SK-N-SH (cell line): ENCODE results near the gene COL26A1. TPM values are rescaled to one million over a fixed set of nuclear protein-coding genes. Genes with fewer than 3 reads are reported as not detected.

Experiments
- CTCF ChIA-PET: fragments of 300-600, 350-600 bp; formaldehyde crosslinking; extraction: SDS; loops from one replicate; lab custom pipeline; 2021; lab: Yijun Ruan, JAX
- POLR2A ChIA-PET: fragments of 350-600 bp; sonication (Branson Sonifier 250); formaldehyde crosslinking; extraction: SDS; loops from one replicate; lab custom pipeline; 2020; ENCODE audit warnings: antibody characterized with exemption, inconsistent platforms; lab: Yijun Ruan, JAX
- DNase-seq: peaks from one replicate; pipeline ENCODE4 v3.0.0; 2012
- H2AFZ ChIP-seq: fragments of 200-600 bp; sonication (generic); 2 replicates; pipeline ENCODE4 v1.8.1; 2016; ENCODE audit warnings: antibody characterized with exemption, mild to moderate bottlenecking, low read depth
- H3F3A ChIP-seq: fragments of 200-600 bp; sonication (generic); replicated peaks from 2 replicates; pipeline ENCODE3; 2016; ENCODE audit warnings: antibody characterized with exemption, mild to moderate bottlenecking; ENCODE audit not compliant: insufficient read depth
- H3K27ac ChIP-seq, 2 experiments: fragments of 200-500 bp in 1 of 2; fragments of 200-600 bp in 1 of 2; sonication (Bioruptor generic) in 1 of 2; sonication (generic), shearing (Covaris generic) in 1 of 2; 2 replicates each; pipeline versions ENCODE4 v1.5.1 to v1.6.1; 2014 to 2016; ENCODE audit warnings: low read depth in 2 of 2, inconsistent platforms in 1 of 2, low read length in 1 of 2, mild to moderate bottlenecking in 1 of 2, mixed read lengths in 1 of 2
- H3K27me3 ChIP-seq: fragments of 200-600 bp; sonication (generic), shearing (Covaris generic); 2 replicates; pipeline ENCODE4 v1.6.1; 2016; ENCODE audit warnings: mixed run types; ENCODE audit not compliant: insufficient read depth
- H3K36me3 ChIP-seq, 2 experiments: fragments of 200-500 bp in 1 of 2; fragments of 200-600 bp in 1 of 2; sonication (Bioruptor generic) in 1 of 2; sonication (generic) in 1 of 2; replicated peaks in 1 of 2; 2 replicates each; pipeline versions ENCODE3 to v1.5.1; 2014 to 2016; ENCODE audit warnings: low read length in 1 of 2, mild to moderate bottlenecking in 1 of 2; ENCODE audit not compliant: insufficient read depth in 2 of 2, control insufficient read depth in 1 of 2
- H3K4me1 ChIP-seq, 2 experiments: fragments of 200-500 bp in 1 of 2; fragments of 200-600 bp in 1 of 2; sonication (Bioruptor generic) in 1 of 2; sonication (generic), shearing (Covaris generic) in 1 of 2; 2 replicates each; pipeline versions ENCODE4 v1.5.1 to v1.6.1; 2014 to 2016; ENCODE audit warnings: low read depth in 1 of 2, low read length in 1 of 2, mixed run types in 1 of 2; ENCODE audit not compliant: insufficient read depth in 2 of 2, control insufficient read depth in 1 of 2
- H3K4me2 ChIP-seq: fragments of 200-600 bp; sonication (generic), shearing (Covaris generic); 2 replicates; pipeline ENCODE4 v1.6.1; 2017; ENCODE audit warnings: mixed run types
- H3K4me3 ChIP-seq, 2 experiments: fragments of 200-500 bp in 1 of 2; fragments of 200-600 bp in 1 of 2; sonication (Bioruptor generic) in 1 of 2; sonication (generic), shearing (Covaris generic) in 1 of 2; 2 replicates each; pipeline versions ENCODE4 v1.5.1 to v1.8.1; 2014 to 2016; ENCODE audit warnings: low read depth in 2 of 2, inconsistent platforms in 1 of 2, low read length in 1 of 2, mild to moderate bottlenecking in 1 of 2, mixed read lengths in 1 of 2, moderate library complexity in 1 of 2
- H3K79me2 ChIP-seq: fragments of 200-600 bp; sonication (generic); 2 replicates; pipeline ENCODE4 v1.8.1; 2017; ENCODE audit warnings: mild to moderate bottlenecking; ENCODE audit not compliant: insufficient read depth
- H3K9ac ChIP-seq: fragments of 200-600 bp; sonication (generic); 2 replicates; pipeline ENCODE4 v1.6.1; 2017; ENCODE audit warnings: mixed run types
- H3K9me2 ChIP-seq: fragments of 200-600 bp; sonication (generic); 2 replicates; pipeline ENCODE4 v1.6.1; 2017; ENCODE audit warnings: mixed run types
- H3K9me3 ChIP-seq: fragments of 200-600 bp; sonication (generic); 2 replicates; pipeline ENCODE4 v1.6.1; 2017; ENCODE audit warnings: mixed run types, mild to moderate bottlenecking, moderate library complexity
- H4K20me1 ChIP-seq: fragments of 200-600 bp; sonication (generic); 2 replicates; pipeline ENCODE4 v1.6.1; 2017; ENCODE audit warnings: mild to moderate bottlenecking, mixed run types; ENCODE audit not compliant: insufficient read depth
- CHD2 ChIP-seq: fragments of 150-350 bp; IDR thresholded peaks from 2 replicates; pipeline ENCODE4 v1.6.1; 2018; ENCODE audit warnings: low read length; ENCODE audit not compliant: partially characterized antibody
- CTCF ChIP-seq: fragments of 200-600 bp; sonication (generic); IDR thresholded peaks from 2 replicates; pipeline ENCODE4 v1.6.1; 2017; ENCODE audit warnings: antibody characterized with exemption, mild to moderate bottlenecking, moderate library complexity
- ELF1 ChIP-seq: IDR thresholded peaks from 2 replicates; pipeline ENCODE4 v1.4.0; 2012
- EZH2phosphoT487 ChIP-seq: fragments of 200-600 bp; sonication (generic); IDR thresholded peaks from 2 replicates; pipeline ENCODE4 v1.6.1; 2017; ENCODE audit warnings: low read depth, mixed run types, mild to moderate bottlenecking, antibody characterized with exemption, moderate library complexity, borderline replicate concordance
- FOSL2 ChIP-seq: IDR thresholded peaks from 2 replicates; pipeline ENCODE4 v1.4.0; 2012; ENCODE audit warnings: low read depth, mild to moderate bottlenecking, moderate library complexity, borderline replicate concordance
- FOXJ3 ChIP-seq: sonication (generic); formaldehyde crosslinking; IDR thresholded peaks from 2 replicates; pipeline ENCODE4 v1.5.1; 2020; ENCODE audit warnings: mild to moderate bottlenecking, missing genetic modification reagents
- GABPA ChIP-seq: IDR thresholded peaks from 2 replicates; pipeline ENCODE4 v1.4.0; 2012; ENCODE audit warnings: low read depth, mild to moderate bottlenecking
- GATA2 ChIP-seq: sonication (generic); formaldehyde crosslinking; IDR thresholded peaks from 2 replicates; pipeline ENCODE4 v1.5.0; 2020; ENCODE audit warnings: mild to moderate bottlenecking, missing genetic modification reagents
- JUND ChIP-seq: IDR thresholded peaks from 2 replicates; pipeline ENCODE4 v1.4.0; 2012
- MAX ChIP-seq: IDR thresholded peaks from 2 replicates; pipeline ENCODE4 v1.4.0; 2012; ENCODE audit warnings: low read depth
- MEF2A ChIP-seq: IDR thresholded peaks from 2 replicates; pipeline ENCODE4 v1.4.0; 2012; ENCODE audit warnings: low read depth, borderline replicate concordance
- MXI1 ChIP-seq: IDR thresholded peaks from 2 replicates; pipeline ENCODE4 v1.6.1; 2012; ENCODE audit warnings: mild to moderate bottlenecking, low read depth, low read length, improper control_type of control experiment
- NRF1 ChIP-seq: IDR thresholded peaks from 2 replicates; pipeline ENCODE4 v1.6.1; 2012; ENCODE audit warnings: low read depth, mild to moderate bottlenecking, low read length
- RCOR1 ChIP-seq: fragments of 150-350 bp; IDR thresholded peaks from 2 replicates; pipeline ENCODE4 v1.6.1; 2017; ENCODE audit warnings: antibody characterized with exemption, low read length
- REST ChIP-seq: IDR thresholded peaks from 2 replicates; pipeline ENCODE4 v1.6.1; 2012; ENCODE audit warnings: mild to moderate bottlenecking, low read depth, low read length, moderate library complexity
- RFX5 ChIP-seq: IDR thresholded peaks from 2 replicates; pipeline ENCODE4 v1.6.1; 2012; ENCODE audit warnings: mild to moderate bottlenecking, improper control_type of control experiment, low read length
- SIN3A ChIP-seq: IDR thresholded peaks from 2 replicates; pipeline ENCODE4 v1.6.1; 2012; ENCODE audit warnings: low read depth, mild to moderate bottlenecking, low read length, moderate library complexity, borderline replicate concordance
- TCF12 ChIP-seq: IDR thresholded peaks from 2 replicates; pipeline ENCODE4 v1.4.0; 2012
- TEAD4 ChIP-seq: IDR thresholded peaks from 2 replicates; pipeline ENCODE4 v1.4.0; 2012; ENCODE audit warnings: mild to moderate bottlenecking, borderline replicate concordance; ENCODE audit not compliant: insufficient read depth
- YY1 ChIP-seq: IDR thresholded peaks from 2 replicates; pipeline ENCODE4 v1.4.0; 2012; ENCODE audit warnings: low read depth, mild to moderate bottlenecking
- ZBTB33 ChIP-seq: IDR thresholded peaks from 2 replicates; pipeline ENCODE4 v1.4.0; 2012; ENCODE audit warnings: low read depth, borderline replicate concordance
- WGBS: methylation state at CpG from one replicate; pipeline ENCODE4 v1.1.6; 2017; ENCODE audit warnings: low lambda C conversion rate; 5-methylcytosine and 5-hydroxymethylcytosine counted together
- polyA plus RNA-seq, 3 experiments: library from polyadenylated mRNA; depleted of rRNA; stranded (reverse); fragments of >200 nt; gene quantifications; 2 replicates each; pipeline ENCODE4 v1.2.3, GENCODE V29; 2012

COL26A1 gene
- polyA plus RNA-seq, 1 of the 3 experiments (the other 2 are of a cell fraction): 0.05 TPM

DNA sequence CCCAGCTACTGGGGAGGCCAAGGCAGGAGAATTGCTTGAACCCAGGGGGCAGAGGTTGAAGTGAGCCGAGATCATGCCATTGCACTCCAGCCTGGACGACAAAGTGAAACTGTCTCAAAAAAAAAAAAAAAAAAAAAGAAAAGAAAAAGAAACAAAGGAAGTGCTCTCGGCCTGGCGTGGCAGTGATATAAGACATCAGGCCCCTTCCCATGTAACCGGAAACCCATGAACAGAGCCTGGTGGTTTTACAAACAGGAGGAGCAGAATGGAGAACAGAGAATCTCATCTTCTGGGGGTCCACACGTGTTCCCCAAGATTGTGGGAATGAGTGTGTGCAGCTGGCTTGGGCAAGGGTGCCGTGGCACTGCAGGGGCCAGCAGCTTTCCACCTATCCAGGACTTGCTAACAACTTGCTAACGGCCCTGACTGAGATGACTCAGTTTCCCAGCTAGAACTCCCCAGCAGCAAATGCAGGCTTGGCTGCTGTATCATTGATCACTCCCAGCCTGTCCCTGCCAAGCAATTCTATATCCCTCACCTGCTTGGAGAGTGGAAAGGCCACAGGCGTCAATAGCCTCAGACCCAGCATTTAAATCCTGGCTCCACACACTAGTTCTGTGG lies 103.0 kb downstream of the COL26A1 start (continued):
- TF ChIP-seq CTCF: no peak
- no peak for TF ChIP-seq RFX5
- TF ChIP-seq JUND: no peak

DNA sequence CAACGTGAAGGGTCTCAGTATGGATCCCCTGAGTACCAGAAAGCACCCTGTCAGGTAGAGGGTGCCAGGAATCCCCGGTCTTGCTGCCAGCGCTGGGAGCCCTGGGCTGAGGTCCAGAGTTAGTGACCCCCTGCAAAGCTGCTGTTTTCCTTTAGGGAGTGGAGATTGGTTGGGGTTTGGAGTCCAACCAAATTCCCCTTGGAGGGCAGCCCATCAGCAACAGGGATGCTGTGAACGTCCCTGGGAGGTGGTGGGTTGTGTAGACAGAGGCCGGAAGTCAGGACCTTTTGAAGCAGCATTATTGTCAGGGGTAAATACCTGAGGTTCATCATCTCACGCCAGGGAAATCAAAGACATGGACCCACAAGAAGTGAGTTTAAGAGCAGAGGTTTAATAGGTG lies 104.2 kb downstream of the COL26A1 start:
- no peaks in the 10 kb centered on the region for H3K4me1 ChIP-seq
- 43% methylated on average over 6 of the region's 6 CpGs for WGBS
- no peaks in the 10 kb centered on the region for H3K9me2 ChIP-seq
- CTCF ChIA-PET: no interaction called here
- H3K4me3 ChIP-seq: no peak overlapping the region
- peaks cover 25% of the 10 kb centered on the region; the same call in 1 of the 2 replicates for H3K27me3 ChIP-seq
- no peak overlapping the region for H3K27ac ChIP-seq
- no peaks in the 10 kb centered on the region for H3K36me3 ChIP-seq
- no peak overlapping the region for H2AFZ ChIP-seq
- no peaks in the 10 kb centered on the region for H3K9me3 ChIP-seq
- TF ChIP-seq TCF12 (no peak), NRF1 (no peak), CHD2 (no peak), MAX (no peak), CTCF (no peak), RCOR1 (no peak), REST (no peak), SIN3A (no peak), MEF2A (no peak), GABPA (no peak), GATA2 (CRISPR knock-in tag) (no peak), ZBTB33 (no peak), MXI1 (no peak), ELF1 (no peak), TEAD4 (no peak), YY1 (no peak), FOSL2 (no peak), FOXJ3 (no peak), EZH2phosphoT487 (no peak)
- H3F3A ChIP-seq: no peaks in the 10 kb centered on the region
- H4K20me1 ChIP-seq: no peaks in the 10 kb centered on the region
- DNase-seq: no peak
- POLR2A ChIA-PET: no interaction called here
- no peaks in the 10 kb centered on the region for H3K79me2 ChIP-seq
- no peak overlapping the region for H3K9ac ChIP-seq
- no peak overlapping the region for H3K4me2 ChIP-seq
